ENCODE results near the gene TBX2.

DNA sequence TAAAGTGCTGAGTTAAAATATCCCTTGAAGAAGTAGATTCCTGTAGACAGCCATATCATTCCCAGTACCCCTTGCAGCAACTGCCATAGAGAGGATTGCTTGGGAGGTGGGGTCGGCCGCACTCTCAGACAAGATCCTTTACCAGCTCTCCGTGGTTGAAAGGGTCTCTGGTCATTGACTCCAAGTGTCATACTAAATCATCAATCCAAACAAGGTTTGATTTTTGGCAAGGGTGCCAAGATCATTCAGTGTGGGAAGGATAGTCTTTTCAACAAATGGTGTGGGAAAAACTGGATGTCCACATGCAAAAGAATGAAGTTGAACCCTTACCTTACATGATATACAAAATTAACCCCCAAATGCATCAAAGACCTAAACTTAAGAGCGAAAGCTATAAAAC lies 21.8 kb downstream of the TBX2 start:
- TF ChIP-seq, protein P1, sequence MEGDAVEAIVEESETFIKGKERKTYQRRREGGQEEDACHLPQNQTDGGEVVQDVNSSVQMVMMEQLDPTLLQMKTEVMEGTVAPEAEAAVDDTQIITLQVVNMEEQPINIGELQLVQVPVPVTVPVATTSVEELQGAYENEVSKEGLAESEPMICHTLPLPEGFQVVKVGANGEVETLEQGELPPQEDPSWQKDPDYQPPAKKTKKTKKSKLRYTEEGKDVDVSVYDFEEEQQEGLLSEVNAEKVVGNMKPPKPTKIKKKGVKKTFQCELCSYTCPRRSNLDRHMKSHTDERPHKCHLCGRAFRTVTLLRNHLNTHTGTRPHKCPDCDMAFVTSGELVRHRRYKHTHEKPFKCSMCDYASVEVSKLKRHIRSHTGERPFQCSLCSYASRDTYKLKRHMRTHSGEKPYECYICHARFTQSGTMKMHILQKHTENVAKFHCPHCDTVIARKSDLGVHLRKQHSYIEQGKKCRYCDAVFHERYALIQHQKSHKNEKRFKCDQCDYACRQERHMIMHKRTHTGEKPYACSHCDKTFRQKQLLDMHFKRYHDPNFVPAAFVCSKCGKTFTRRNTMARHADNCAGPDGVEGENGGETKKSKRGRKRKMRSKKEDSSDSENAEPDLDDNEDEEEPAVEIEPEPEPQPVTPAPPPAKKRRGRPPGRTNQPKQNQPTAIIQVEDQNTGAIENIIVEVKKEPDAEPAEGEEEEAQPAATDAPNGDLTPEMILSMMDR (conservative IDR thresholded peaks at IDR 0.05 in 1 of 2, IDR thresholded peaks at IDR 0.05 in 1 of 2; ENCODE audit: low read depth in 1 of 2, low read length in 2 of 2) = no peak
- TF ChIP-seq EZH2 (IDR thresholded peaks at IDR 0.05; ENCODE audit: low read length, missing control alignments) = no peak
